Peyer's patch (tissue), 4 donors: ENCODE results near the gene PIGW. TPM values are rescaled to one million over a fixed set of nuclear protein-coding genes. Genes with fewer than 3 reads are reported as not detected.

Experiments
- DNase-seq, 3 donors: peaks; one replicate each; pipeline ENCODE4 v3.0.0-alpha.2; 2017 to 2019
- H3K27ac ChIP-seq, 4 donors: fragments of 200-600 bp; sonication (generic); one replicate each; pipeline ENCODE4 v1.5.1; 2016 to 2019
- H3K27me3 ChIP-seq, 2 donors: fragments of 200-600 bp; sonication (generic); one replicate each; pipeline ENCODE4 v1.5.1; 2019
- H3K36me3 ChIP-seq, 3 donors: fragments of 200-600 bp; sonication (generic); one replicate each; pipeline ENCODE4 v1.5.1; 2016 to 2019
- H3K4me1 ChIP-seq, 4 donors: fragments of 200-600 bp; sonication (generic); one replicate each; pipeline ENCODE4 v1.5.1; 2016 to 2019
- H3K4me3 ChIP-seq, 4 donors: fragments of 200-600 bp; sonication (generic); 1 replicate in 3 of 4; 2 replicates in 1 of 4; pipeline ENCODE4 v1.5.1; 2016 to 2019; ENCODE audit warnings: mild to moderate bottlenecking in 1 of 4
- H3K9me3 ChIP-seq, 4 donors: fragments of 200-600 bp; sonication (generic); one replicate each; pipeline ENCODE4 v1.5.1; 2016 to 2019; ENCODE audit warnings: mild to moderate bottlenecking in 1 of 4
- POLR2A ChIP-seq, 2 donors: fragments of 450-650 bp; IDR thresholded peaks; one replicate each; pipeline ENCODE4 v1.5.1; 2017; ENCODE audit warnings: antibody characterized with exemption in 2 of 2, mild to moderate bottlenecking in 2 of 2, moderate library complexity in 2 of 2
- total RNA-seq, 4 donors: library from RNA; depleted of rRNA; stranded (reverse); fragments of >200 nt; gene quantifications; one replicate each; pipeline ENCODE4 v1.1.0, GENCODE V29; 2016
- TF ChIP-seq, protein P1 (sequence below), 6 experiments: fragments of 450-650 bp in 4 of 6; fragments of 200-600 bp in 2 of 6; sonication (generic) in 1 of 6; IDR thresholded peaks; one replicate each; pipeline ENCODE4 v1.5.1; 2017 to 2019; ENCODE audit warnings: antibody characterized with exemption in 6 of 6, mild to moderate bottlenecking in 3 of 6, moderate library complexity in 1 of 6

PIGW gene
- total RNA-seq, 4 donors from 2014 or later: 2.5 to 4.4 (median 4.3) TPM; not detected in 1

DNA sequence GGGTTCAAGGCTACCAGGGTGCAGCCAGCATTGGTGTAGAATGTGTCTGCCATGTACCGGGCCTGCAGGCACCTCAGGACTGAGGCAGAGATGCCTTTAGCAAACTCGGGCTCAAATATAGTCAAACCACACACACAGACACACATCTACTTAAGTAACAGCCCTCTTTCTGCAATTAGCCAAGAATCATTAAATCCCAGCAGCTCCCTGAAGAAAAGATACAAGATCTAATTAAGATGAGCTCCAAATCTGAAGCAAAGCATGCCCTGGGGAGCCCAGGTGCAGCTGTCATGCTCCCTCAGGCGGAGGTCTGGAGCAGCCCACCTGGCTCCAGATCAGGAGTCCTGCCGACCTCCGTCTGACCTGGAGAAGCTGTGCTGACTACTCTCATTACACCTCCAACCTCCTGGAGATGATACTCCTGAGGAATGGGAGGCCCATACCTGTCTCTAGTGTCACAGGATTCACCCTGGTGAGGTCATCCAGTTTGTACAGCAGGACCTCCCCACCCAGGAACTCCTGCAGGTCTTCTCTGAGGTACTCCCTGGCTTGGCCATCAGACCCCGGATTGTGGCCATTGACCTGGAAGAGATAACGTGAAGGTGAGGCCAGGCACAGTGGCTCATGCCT lies 7.1 kb upstream of the PIGW start:
- TF ChIP-seq POLR2A (IDR thresholded peaks at IDR 0.05): no peak
- TF ChIP-seq, protein P1, sequence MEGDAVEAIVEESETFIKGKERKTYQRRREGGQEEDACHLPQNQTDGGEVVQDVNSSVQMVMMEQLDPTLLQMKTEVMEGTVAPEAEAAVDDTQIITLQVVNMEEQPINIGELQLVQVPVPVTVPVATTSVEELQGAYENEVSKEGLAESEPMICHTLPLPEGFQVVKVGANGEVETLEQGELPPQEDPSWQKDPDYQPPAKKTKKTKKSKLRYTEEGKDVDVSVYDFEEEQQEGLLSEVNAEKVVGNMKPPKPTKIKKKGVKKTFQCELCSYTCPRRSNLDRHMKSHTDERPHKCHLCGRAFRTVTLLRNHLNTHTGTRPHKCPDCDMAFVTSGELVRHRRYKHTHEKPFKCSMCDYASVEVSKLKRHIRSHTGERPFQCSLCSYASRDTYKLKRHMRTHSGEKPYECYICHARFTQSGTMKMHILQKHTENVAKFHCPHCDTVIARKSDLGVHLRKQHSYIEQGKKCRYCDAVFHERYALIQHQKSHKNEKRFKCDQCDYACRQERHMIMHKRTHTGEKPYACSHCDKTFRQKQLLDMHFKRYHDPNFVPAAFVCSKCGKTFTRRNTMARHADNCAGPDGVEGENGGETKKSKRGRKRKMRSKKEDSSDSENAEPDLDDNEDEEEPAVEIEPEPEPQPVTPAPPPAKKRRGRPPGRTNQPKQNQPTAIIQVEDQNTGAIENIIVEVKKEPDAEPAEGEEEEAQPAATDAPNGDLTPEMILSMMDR (IDR thresholded peaks at IDR 0.05): no peak
- Histone ChIP-seq H3K36me3 (peaks cover 0 to 67% (median 0%) of the 10 kb centered on the region in 3 donors), H3K4me1 (no peaks in the 10 kb centered on the region), H3K4me3 (no peak overlapping the region), H3K27ac (no peak overlapping the region), H3K27me3 (no peaks in the 10 kb centered on the region), H3K9me3 (no peaks in the 10 kb centered on the region)
- DNase-seq: no peak

DNA sequence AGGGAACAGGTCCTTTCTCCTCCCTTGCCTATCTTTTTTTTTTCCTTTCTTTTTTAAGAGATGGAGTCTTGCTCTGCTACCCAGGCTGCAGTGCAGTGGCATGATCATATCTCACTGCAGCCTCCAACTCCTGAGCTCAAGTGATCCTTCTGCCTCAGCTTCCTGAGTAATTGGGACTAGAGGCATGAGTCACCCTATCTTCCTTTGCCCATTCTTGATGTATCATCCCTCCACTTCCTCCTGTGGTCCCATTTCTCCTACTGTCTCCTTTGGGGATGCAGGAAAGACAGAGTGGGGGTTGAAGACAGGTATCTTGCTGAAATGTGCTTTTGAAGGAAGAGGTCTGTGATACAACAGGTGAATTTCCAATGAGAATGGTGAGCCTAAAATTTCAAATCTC lies 5.7 kb upstream of the PIGW start:
- TF ChIP-seq, protein P1 (IDR thresholded peaks at IDR 0.05): no peak
- TF ChIP-seq POLR2A (IDR thresholded peaks at IDR 0.05): no peak
- no peaks in the 10 kb centered on the region for H3K27me3 ChIP-seq
- H3K4me3 ChIP-seq: no peak overlapping the region
- H3K4me1 ChIP-seq: peaks cover 0 to 5% (median 0%) of the 10 kb centered on the region in 4 donors
- H3K27ac ChIP-seq: no peak overlapping the region
- peaks cover 0 to 59% (median 0%) of the 10 kb centered on the region in 3 donors for H3K36me3 ChIP-seq
- no peaks in the 10 kb centered on the region for H3K9me3 ChIP-seq
- no peak for DNase-seq

DNA sequence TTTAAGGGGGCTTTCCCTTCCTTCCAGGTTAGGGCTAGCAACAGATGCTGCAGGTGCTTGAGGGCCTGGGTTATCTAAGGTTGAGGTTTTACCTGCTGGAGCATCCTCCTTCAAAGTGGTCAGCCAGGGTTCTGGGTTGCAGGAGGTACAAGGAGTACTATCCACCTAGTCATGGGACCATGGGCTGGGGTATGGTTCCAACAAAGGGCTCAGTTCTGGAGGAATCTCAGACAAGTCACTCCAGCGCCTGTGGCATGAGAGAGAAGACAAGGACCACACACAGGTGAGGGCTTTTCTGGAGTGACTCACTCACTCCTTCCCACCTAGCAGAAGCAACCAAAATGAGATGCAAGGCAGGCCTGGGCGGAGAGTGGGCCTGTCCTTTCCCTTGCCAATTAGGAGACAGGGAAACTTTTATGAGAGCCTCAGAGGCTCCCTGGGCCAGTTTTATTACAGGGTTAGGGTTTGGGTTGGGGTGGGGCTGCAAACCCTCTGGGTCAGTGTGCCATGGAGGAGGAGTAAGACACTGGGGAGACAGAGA lies 2.3 kb upstream of the PIGW start:
- Histone ChIP-seq H3K4me3 (no peak overlapping the region), H3K27me3 (no peaks in the 10 kb centered on the region), H3K36me3 (peaks cover 0 to 29% (median 0%) of the 10 kb centered on the region in 3 donors), H3K4me1 (peaks cover 0 to 7% (median 5%) of the 10 kb centered on the region in 4 donors), H3K9me3 (no peaks in the 10 kb centered on the region), H3K27ac (no peak overlapping the region)
- no peak for DNase-seq
- TF ChIP-seq, protein P1 (IDR thresholded peaks at IDR 0.05): no peak
- no peak for TF ChIP-seq POLR2A (IDR thresholded peaks at IDR 0.05)

DNA sequence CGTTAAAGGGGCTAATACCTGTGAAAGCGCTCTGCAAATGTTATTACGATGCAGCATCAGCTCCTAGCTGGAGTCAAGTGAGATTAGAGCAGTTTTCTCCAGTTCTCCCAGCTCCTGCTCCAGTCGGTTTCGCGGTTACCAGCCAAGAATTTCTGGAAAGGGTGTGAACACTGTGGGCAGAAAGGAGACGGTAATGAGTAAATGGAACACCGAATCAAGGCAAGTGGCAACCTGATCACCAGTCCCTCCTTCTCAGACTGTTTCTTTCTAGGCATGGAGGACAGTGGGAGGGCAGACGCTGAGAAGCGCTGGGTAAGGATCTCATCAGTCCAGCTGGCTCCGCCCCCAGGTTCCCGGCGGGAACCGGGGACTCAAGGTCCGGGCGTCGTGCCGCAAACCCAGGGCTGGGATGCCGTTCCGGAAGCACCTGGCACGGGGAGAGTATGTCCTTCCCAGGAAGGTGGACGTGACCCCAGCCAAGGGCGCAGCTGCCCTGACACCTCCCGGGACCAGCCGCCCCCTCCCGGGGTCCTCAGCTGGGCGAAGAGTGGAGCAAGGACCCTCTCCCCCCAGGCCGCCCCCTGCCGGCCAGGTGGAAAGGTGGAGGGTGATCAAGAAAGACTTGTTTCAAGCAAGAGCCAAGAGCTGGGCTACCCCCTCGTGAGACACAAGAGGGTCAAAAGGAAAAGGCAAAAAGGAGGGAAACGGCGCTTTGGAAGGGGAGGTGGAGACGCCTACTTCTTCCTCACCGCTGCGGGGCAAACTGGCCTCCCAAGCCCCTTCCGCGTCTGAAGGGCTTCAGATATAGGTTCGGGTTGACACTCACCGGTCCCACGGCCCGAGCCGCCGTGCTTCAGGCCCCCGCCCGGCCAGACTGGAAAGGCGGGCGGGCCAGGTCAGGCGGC lies 600 bp upstream of the PIGW start:
- H3K4me1 ChIP-seq: peaks cover 0 to 7% (median 5%) of the 10 kb centered on the region in 4 donors
- H3K9me3 ChIP-seq: no peaks in the 10 kb centered on the region
- peak overlapping the region; percentile 90 to 99 (median 94) for H3K27ac ChIP-seq
- H3K4me3 ChIP-seq: peak overlapping the region; percentile 69 to 95 (median 80)
- TF ChIP-seq, protein P1 (IDR thresholded peaks at IDR 0.05): peak; percentile 24 to 58 (median 50)
- peak; percentile 8 to 38 for TF ChIP-seq POLR2A (IDR thresholded peaks at IDR 0.05)
- peak; percentile 51 to 87 (median 83) for DNase-seq
- no peaks in the 10 kb centered on the region for H3K27me3 ChIP-seq
- H3K36me3 ChIP-seq: peaks cover 0 to 30% (median 0%) of the 10 kb centered on the region in 3 donors

DNA sequence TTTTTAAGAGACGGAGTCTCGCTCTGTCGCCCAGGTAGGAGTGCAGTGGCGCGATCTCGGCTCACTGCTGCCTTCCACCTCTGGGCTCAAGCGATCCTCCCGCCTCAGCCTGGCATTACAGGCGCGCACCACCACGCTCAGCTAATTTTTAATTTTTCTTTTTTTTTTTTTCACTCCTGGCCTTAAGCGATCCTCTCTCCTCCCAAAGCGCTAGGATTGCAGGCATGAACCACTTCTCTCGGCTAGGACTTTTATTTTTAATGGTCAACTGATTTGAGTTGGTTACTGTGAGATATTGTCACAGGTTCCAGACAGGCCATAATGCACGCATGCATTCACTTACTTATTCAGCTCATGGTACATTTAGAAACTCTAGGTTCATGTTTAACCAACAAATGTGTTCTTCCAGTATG lies 888 bp downstream of the PIGW start:
- no peak for DNase-seq
- H3K27me3 ChIP-seq: no peaks in the 10 kb centered on the region
- peaks cover 0 to 31% (median 0%) of the 10 kb centered on the region in 3 donors for H3K36me3 ChIP-seq
- H3K4me1 ChIP-seq: peaks cover 0 to 7% (median 5%) of the 10 kb centered on the region in 4 donors
- H3K27ac ChIP-seq: peak overlapping the region; percentile 90 to 99 (median 94)
- peak overlapping the region; percentile 69 to 95 (median 80) for H3K4me3 ChIP-seq
- no peaks in the 10 kb centered on the region for H3K9me3 ChIP-seq
- TF ChIP-seq, protein P1 (IDR thresholded peaks at IDR 0.05): peak in 1 of 6 experiments; percentile 17
- TF ChIP-seq POLR2A (IDR thresholded peaks at IDR 0.05): no peak
